ENCODE results near the gene TUBG1.

DNA sequence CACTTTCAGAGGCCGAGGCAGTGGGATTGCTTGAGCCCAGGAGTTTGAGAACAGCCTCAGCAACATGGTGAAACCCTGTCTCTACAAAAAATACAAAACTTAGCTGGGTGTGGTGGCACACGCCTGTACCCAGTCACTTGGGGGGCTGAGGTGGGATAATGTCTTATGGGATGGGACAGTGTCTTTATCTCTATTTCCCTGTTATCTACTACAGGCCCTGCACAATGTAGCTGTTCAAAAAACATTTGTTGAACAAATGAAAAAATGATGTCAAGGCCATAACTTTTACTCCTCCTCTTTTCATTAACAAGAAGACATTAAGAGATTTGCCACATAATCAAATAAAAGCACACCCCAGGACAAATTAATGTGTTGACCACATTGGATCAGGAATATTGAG is 13.8 kb downstream of the TUBG1 start:
- TF ChIP-seq SP1 (IDR thresholded peaks at IDR 0.05) (no peak), FOXM1 (IDR thresholded peaks at IDR 0.05; ENCODE audit: borderline replicate concordance) (no peak)
